ENCODE data around the gene CHKB.

DNA sequence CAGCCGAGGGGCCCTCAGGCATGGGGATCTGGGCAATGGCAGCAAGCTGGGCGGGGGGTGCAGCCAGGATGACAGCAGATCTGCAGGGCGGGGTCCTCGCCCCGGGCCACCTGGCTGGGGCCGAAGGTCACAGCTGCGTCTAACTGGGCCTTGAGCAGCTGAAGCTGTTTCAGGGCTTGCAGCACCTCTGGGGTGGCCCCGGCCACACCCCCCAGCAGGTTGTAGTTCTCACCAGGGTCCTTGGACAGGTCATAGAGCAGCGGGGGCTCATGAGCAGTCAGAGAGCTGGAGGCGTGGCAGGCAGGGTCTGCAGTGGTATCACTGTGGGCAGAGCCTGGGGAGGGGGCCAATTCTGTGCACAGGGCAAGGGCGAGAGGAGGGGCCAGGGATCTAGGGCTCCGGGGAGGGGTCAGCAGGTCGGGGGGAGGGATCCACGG is 42.5 kb upstream of the CHKB start:
- TF ChIP-seq, protein P1, sequence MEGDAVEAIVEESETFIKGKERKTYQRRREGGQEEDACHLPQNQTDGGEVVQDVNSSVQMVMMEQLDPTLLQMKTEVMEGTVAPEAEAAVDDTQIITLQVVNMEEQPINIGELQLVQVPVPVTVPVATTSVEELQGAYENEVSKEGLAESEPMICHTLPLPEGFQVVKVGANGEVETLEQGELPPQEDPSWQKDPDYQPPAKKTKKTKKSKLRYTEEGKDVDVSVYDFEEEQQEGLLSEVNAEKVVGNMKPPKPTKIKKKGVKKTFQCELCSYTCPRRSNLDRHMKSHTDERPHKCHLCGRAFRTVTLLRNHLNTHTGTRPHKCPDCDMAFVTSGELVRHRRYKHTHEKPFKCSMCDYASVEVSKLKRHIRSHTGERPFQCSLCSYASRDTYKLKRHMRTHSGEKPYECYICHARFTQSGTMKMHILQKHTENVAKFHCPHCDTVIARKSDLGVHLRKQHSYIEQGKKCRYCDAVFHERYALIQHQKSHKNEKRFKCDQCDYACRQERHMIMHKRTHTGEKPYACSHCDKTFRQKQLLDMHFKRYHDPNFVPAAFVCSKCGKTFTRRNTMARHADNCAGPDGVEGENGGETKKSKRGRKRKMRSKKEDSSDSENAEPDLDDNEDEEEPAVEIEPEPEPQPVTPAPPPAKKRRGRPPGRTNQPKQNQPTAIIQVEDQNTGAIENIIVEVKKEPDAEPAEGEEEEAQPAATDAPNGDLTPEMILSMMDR (IDR thresholded peaks at IDR 0.05): no peak
- no peak for TF ChIP-seq POLR2A (IDR thresholded peaks at IDR 0.05)
